Smooth muscle cell (in vitro differentiated cells): ENCODE data around the gene PCP4L1. TPM values are rescaled to one million over a fixed set of nuclear protein-coding genes. Genes with fewer than 3 reads are reported as not detected.
"Not testable (repeated sequence)": the region's sequence is repeated elsewhere in the genome, so short reads cannot be mapped to it uniquely, and the experiment has no call there.

ENCODE experiments used
- DNase-seq: peaks from one replicate; lab custom pipeline; 2025; ENCODE audit not compliant: unreplicated experiment; lab: John Stamatoyannopoulos, UW
- H2AFZ ChIP-seq: fragments of 200-600 bp; sonication (generic); 2 replicates; pipeline ENCODE4 v1.6.0; 2016; ENCODE audit warnings: antibody characterized with exemption, low read depth, mild to moderate bottlenecking
- H3F3A ChIP-seq: fragments of 200-600 bp; sonication (generic); 2 replicates; pipeline ENCODE4 v1.6.0; 2017; ENCODE audit warnings: antibody characterized with exemption, low read depth
- H3K27ac ChIP-seq: fragments of 200-600 bp; sonication (generic); 2 replicates; pipeline ENCODE4 v1.5.1; 2016; ENCODE audit warnings: low read depth, mild to moderate bottlenecking
- H3K27me3 ChIP-seq: fragments of 200-600 bp; sonication (generic); 2 replicates; pipeline ENCODE4 v1.6.1; 2016; ENCODE audit warnings: low read depth, mild to moderate bottlenecking
- H3K36me3 ChIP-seq: fragments of 200-600 bp; sonication (generic); 2 replicates; pipeline ENCODE4 v1.5.1; 2016; ENCODE audit warnings: low read depth
- H3K4me1 ChIP-seq: fragments of 200-600 bp; sonication (generic); 2 replicates; pipeline ENCODE4 v1.5.1; 2016; ENCODE audit warnings: low read depth
- H3K4me2 ChIP-seq: fragments of 200-600 bp; sonication (generic); 2 replicates; pipeline ENCODE4 v1.6.0; 2016; ENCODE audit warnings: mild to moderate bottlenecking
- H3K4me3 ChIP-seq: fragments of 200-600 bp; sonication (generic); 2 replicates; pipeline ENCODE4 v1.5.1; 2016; ENCODE audit warnings: mild to moderate bottlenecking
- H3K79me2 ChIP-seq: fragments of 200-600 bp; sonication (generic); 2 replicates; pipeline ENCODE4 v1.6.0; 2016; ENCODE audit warnings: low read depth, mild to moderate bottlenecking
- H3K9ac ChIP-seq: fragments of 200-600 bp; sonication (generic); 2 replicates; pipeline ENCODE4 v1.6.0; 2016; ENCODE audit warnings: low read depth
- H3K9me3 ChIP-seq: fragments of 200-600 bp; sonication (generic); replicated peaks from 2 replicates; pipeline ENCODE4 v1.5.1; 2016; ENCODE audit warnings: low read depth
- H4K20me1 ChIP-seq: fragments of 200-600 bp; sonication (generic); 2 replicates; pipeline ENCODE4 v1.6.0; 2016; ENCODE audit warnings: low read depth
- CTCF ChIP-seq: fragments of 200-600 bp; sonication (generic); IDR thresholded peaks from 2 replicates; pipeline ENCODE4 v1.5.1; 2017; ENCODE audit warnings: borderline replicate concordance, mild to moderate bottlenecking, antibody characterized with exemption; ENCODE audit not compliant: insufficient read depth, poor library complexity, severe bottlenecking
- WGBS: methylation state at CpG from one replicate; pipeline ENCODE4 v1.1.7; 2016; ENCODE audit warnings: low lambda C conversion rate; 5-methylcytosine and 5-hydroxymethylcytosine counted together
- polyA plus RNA-seq: library from polyadenylated mRNA; unstranded; fragments of >200 nt; fragmentation: Nextera tagmentation; extraction: Ambion mirVana; gene quantifications from 2 replicates; pipeline ENCODE4 v1.2.1, GENCODE V29; 2016
- total RNA-seq: library from RNA; depleted of rRNA; stranded (reverse); fragments of >200 nt; gene quantifications from 2 replicates; pipeline ENCODE4 v1.2.3, GENCODE V29; 2014

PCP4L1 gene
- total and polyA plus RNA-seq, 2 experiments from 2014 or later: 0.13 TPM; not detected in 1

GRCh38 chr1:161250829-161251228 is 7.7 kb upstream of the PCP4L1 start:
- Histone ChIP-seq H4K20me1 (no peaks in the 10 kb centered on the region), H2AFZ (no peak overlapping the region), H3K4me3 (no peak overlapping the region), H3K36me3 (no peaks in the 10 kb centered on the region), H3K27ac (no peak overlapping the region), H3K27me3 (no peaks in the 10 kb centered on the region), H3K79me2 (no peaks in the 10 kb centered on the region), H3K9ac (no peak overlapping the region), H3K4me2 (no peak overlapping the region), H3K9me3 (no peaks in the 10 kb centered on the region), H3K4me1 (no peaks in the 10 kb centered on the region), H3F3A (no peaks in the 10 kb centered on the region)
- 70% methylated on average over 7 of the region's 7 CpGs for WGBS
- no peak for TF ChIP-seq CTCF
- no peak for DNase-seq

- no peak overlapping the region for H2AFZ ChIP-seq
- H3K27ac ChIP-seq: no peak overlapping the region
- no peaks in the 10 kb centered on the region for H3K27me3 ChIP-seq
- WGBS: 89% methylated on average over 8 of the region's 8 CpGs
- DNase-seq: no peak
- no peak overlapping the region for H3K4me3 ChIP-seq
- H3K9ac ChIP-seq: no peak overlapping the region
- H3K4me2 ChIP-seq: no peak overlapping the region
- no peaks in the 10 kb centered on the region for H3K4me1 ChIP-seq
- TF ChIP-seq CTCF: no peak
- H3K9me3 ChIP-seq: no peaks in the 10 kb centered on the region
- no peaks in the 10 kb centered on the region for H3K36me3 ChIP-seq
- no peaks in the 10 kb centered on the region for H3F3A ChIP-seq
- no peaks in the 10 kb centered on the region for H4K20me1 ChIP-seq
- H3K79me2 ChIP-seq: no peaks in the 10 kb centered on the region
Observed at GRCh38 chr1:161251579-161251978, 7.0 kb upstream of the PCP4L1 start.

- not testable (repeated sequence) for H3K4me3 ChIP-seq, H2AFZ ChIP-seq, H3K4me1 ChIP-seq, H3F3A ChIP-seq, H3K36me3 ChIP-seq, H3K4me2 ChIP-seq, H3K9me3 ChIP-seq, H3K79me2 ChIP-seq, H3K9ac ChIP-seq, H4K20me1 ChIP-seq, H3K27ac ChIP-seq, DNase-seq
- H3K27me3 ChIP-seq: peaks cover 23% of the 10 kb centered on the region
- 79% methylated on average over 5 of the region's 5 CpGs for WGBS
Observed at GRCh38 chr1:161255302-161255701, 3.2 kb upstream of the PCP4L1 start.

DNA sequence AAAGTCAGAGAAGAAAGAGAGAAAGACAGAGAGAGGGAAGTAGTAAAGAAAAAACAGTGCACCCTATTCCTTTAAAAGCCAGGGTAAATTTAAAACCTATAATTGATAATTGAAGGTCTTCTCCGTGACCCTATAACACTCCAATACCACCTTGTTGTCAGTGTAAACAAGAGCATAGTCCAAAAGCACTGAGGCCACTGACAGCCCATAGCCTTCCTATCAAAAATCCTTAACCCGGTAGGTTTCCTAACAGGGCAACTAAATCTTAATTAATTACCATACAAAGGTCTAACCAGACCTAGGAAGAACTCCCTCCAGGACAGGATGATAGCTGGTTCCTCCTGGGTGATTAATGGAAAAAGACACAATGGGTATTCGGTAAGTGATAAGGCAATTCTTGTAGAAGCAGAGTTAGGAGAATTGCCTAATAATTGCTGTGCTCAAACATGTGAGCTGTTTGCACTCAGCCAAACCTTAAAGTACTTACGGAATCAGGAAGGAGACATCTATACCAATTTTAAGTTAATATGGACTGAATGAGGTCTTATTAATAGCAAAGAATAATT is 2.5 kb upstream of the PCP4L1 start:
- WGBS: 77% methylated on average over 4 of the region's 4 CpGs
- not testable (repeated sequence) for H3K79me2 ChIP-seq, H2AFZ ChIP-seq, H3K9me3 ChIP-seq, H4K20me1 ChIP-seq, H3K9ac ChIP-seq, H3K4me3 ChIP-seq, H3F3A ChIP-seq, H3K27ac ChIP-seq, H3K4me1 ChIP-seq, H3K36me3 ChIP-seq, H3K4me2 ChIP-seq, DNase-seq
- peaks cover 31% of the 10 kb centered on the region for H3K27me3 ChIP-seq

GRCh38 chr1:161257109-161257508 is 1.4 kb upstream of the PCP4L1 start:
- H3K27ac ChIP-seq, H3K79me2 ChIP-seq, H3K36me3 ChIP-seq, H3K9ac ChIP-seq, DNase-seq, H3K4me1 ChIP-seq, H4K20me1 ChIP-seq, H3K9me3 ChIP-seq, H3K4me2 ChIP-seq, H2AFZ ChIP-seq, H3K4me3 ChIP-seq, H3F3A ChIP-seq: not testable (repeated sequence)
- peaks cover 40% of the 10 kb centered on the region for H3K27me3 ChIP-seq
- 95% methylated on average over 5 of the region's 5 CpGs for WGBS
